LNCaP clone FGC (cell line): ENCODE data around the gene APAF1.
"Not testable (repeated sequence)": the region's sequence is repeated elsewhere in the genome, so short reads cannot be mapped to it uniquely, and the experiment has no call there.

Experiments used
- DNase-seq: peaks from one replicate; pipeline ENCODE4 v3.0.0-alpha.2; 2011; ENCODE audit warnings: low read depth
- H3K4me3 ChIP-seq: 2 replicates; pipeline ENCODE4 v1.5.1; 2011; ENCODE audit warnings: mild to moderate bottlenecking, low read depth, low read length, control low read depth
- CTCF ChIP-seq: IDR thresholded peaks from 2 replicates; pipeline ENCODE4 v1.5.1; 2012; ENCODE audit warnings: mild to moderate bottlenecking; ENCODE audit not compliant: control insufficient read depth, insufficient read depth; ENCODE audit errors: extremely low read depth

The APAF1 gene

GRCh38 chr12:98644712-98645571, at the start of gene APAF1, which contains the start of gene IKBIP:
TSS of gene APAF1 (plus strand) at chr12:98645290. CDS start at chr12:98648360, 3,070 bp downstream.
TSS of gene IKBIP (minus strand) at chr12:98644788. CDS start at chr12:98644701, 87 bp downstream.
- H3K4me3 ChIP-seq, result peak within 1 kb of the TSS; percentile 94
- no peak for TF ChIP-seq CTCF
- DNase-seq, result peak; percentile 76

- not testable (repeated sequence) for DNase-seq, H3K4me3 ChIP-seq
Observed at GRCh38 chr12:98597313-98597712, 47.8 kb upstream of the APAF1 start.

- no peak for DNase-seq
- no peak for TF ChIP-seq CTCF
- H3K4me3 ChIP-seq, result no peak overlapping the region
Observed at GRCh38 chr12:98601924-98602323, 43.2 kb upstream of the APAF1 start.

- DNase-seq, result no peak
- no peak overlapping the region for H3K4me3 ChIP-seq
- TF ChIP-seq CTCF, result no peak
Observed at GRCh38 chr12:98606359-98606988, 38.6 kb upstream of the APAF1 start.

- no peak overlapping the region for H3K4me3 ChIP-seq
- TF ChIP-seq CTCF, result no peak
- no peak for DNase-seq
Observed at GRCh38 chr12:98610596-98610995, 34.5 kb upstream of the APAF1 start.

GRCh38 chr12:98612696-98613334, 32.3 kb upstream of the APAF1 start:
- no peak for DNase-seq
- H3K4me3 ChIP-seq, result no peak overlapping the region
- no peak for TF ChIP-seq CTCF

- no peak for DNase-seq
- TF ChIP-seq CTCF, result no peak
- H3K4me3 ChIP-seq, result no peak overlapping the region
Observed at GRCh38 chr12:98618952-98619351, 26.1 kb upstream of the APAF1 start.
